ENCODE results near the gene ELANE. TPM values are rescaled to one million over a fixed set of nuclear protein-coding genes. Genes with fewer than 3 reads are reported as not detected.

The ELANE gene
- total RNA-seq, 4 donors from 2014 or later = 1.9 to 2.1 (median 2.1) TPM; not detected in 1

GRCh38 chr19:867301-867793, 15.2 kb downstream of the ELANE start:
- Histone ChIP-seq H3K27ac (no peak overlapping the region), H3K9me3 (no peaks in the 10 kb centered on the region), H3K27me3 (no peaks in the 10 kb centered on the region), H3K4me1 (peaks cover 0 to 4% of the 10 kb centered on the region in 2 donors), H3K4me3 (replicated peaks in 1 of 3) (no peak overlapping the region), H3K36me3 (peaks cover 9 to 16% of the 10 kb centered on the region in 2 donors)
- no peak for TF ChIP-seq POLR2A (IDR thresholded peaks at IDR 0.05)
- 86 to 88% methylated on average over 10 to 16 of the region's 16 CpGs for WGBS, 2 donors
- DNase-seq = no peak
- intact Hi-C loops (cut with DNase I) = no loop called here

GRCh38 chr19:867855-868457, 15.9 kb downstream of the ELANE start:
- H3K27me3 ChIP-seq = no peaks in the 10 kb centered on the region
- H3K36me3 ChIP-seq = peaks cover 10 to 16% of the 10 kb centered on the region in 2 donors
- intact Hi-C loops (cut with DNase I) = no loop called here
- H3K27ac ChIP-seq = no peak overlapping the region
- TF ChIP-seq POLR2A (IDR thresholded peaks at IDR 0.05) (no peak), CTCF (IDR thresholded peaks at IDR 0.05) (no peak)
- H3K4me3 ChIP-seq (replicated peaks in 1 of 3) = no peak overlapping the region
- H3K4me1 ChIP-seq = peaks cover 0 to 4% of the 10 kb centered on the region in 2 donors
- no peak for DNase-seq
- 94 to 95% methylated on average over 30 to 39 of the region's 39 CpGs for WGBS, 2 donors
- no peaks in the 10 kb centered on the region for H3K9me3 ChIP-seq

- Histone ChIP-seq H3K27me3 (no peaks in the 10 kb centered on the region), H3K4me3 (replicated peaks in 1 of 3) (no peak overlapping the region), H3K36me3 (peaks cover 10 to 16% of the 10 kb centered on the region in 2 donors), H3K27ac (peak overlapping the region in 1 of 3 donors; percentile 36), H3K9me3 (no peaks in the 10 kb centered on the region), H3K4me1 (peaks cover 0 to 4% of the 10 kb centered on the region in 2 donors)
- no peak for DNase-seq
- intact Hi-C loops (cut with DNase I) = no loop called here
- TF ChIP-seq POLR2A (IDR thresholded peaks at IDR 0.05) = no peak
- TF ChIP-seq CTCF (IDR thresholded peaks at IDR 0.05) = no peak
- WGBS, 2 donors = 92 to 97% methylated on average over 31 to 33 of the region's 34 CpGs
These were observed 16.5 kb downstream of the ELANE start for GRCh38 chr19:868458-869244.

- peaks cover 14 to 19% of the 10 kb centered on the region in 2 donors for H3K36me3 ChIP-seq
- TF ChIP-seq POLR2A (IDR thresholded peaks at IDR 0.05) (no peak), CTCF (IDR thresholded peaks at IDR 0.05) (no peak)
These were observed 17.4 kb downstream of the ELANE start for GRCh38 chr19:869245-870177.

GRCh38 chr19:870314-870713, 18.2 kb downstream of the ELANE start:
- intact Hi-C loops (cut with DNase I) = no loop called here
- no peaks in the 10 kb centered on the region for H3K9me3 ChIP-seq
- DNase-seq = no peak
- H3K36me3 ChIP-seq = peaks cover 15 to 27% of the 10 kb centered on the region in 2 donors
- TF ChIP-seq CTCF (IDR thresholded peaks at IDR 0.05) (no peak), POLR2A (IDR thresholded peaks at IDR 0.05) (no peak)
- WGBS, 2 donors = 92 to 93% methylated on average over 7 to 8 of the region's 8 CpGs
- no peak overlapping the region for H3K4me3 ChIP-seq (replicated peaks in 1 of 3)
- H3K27ac ChIP-seq = peak overlapping the region in 1 of 3 donors; percentile 19
- H3K27me3 ChIP-seq = no peaks in the 10 kb centered on the region
- peaks cover 0 to 4% of the 10 kb centered on the region in 2 donors for H3K4me1 ChIP-seq

More at GRCh38 chr19:869245-870177, 17.4 kb downstream of the ELANE start:
- Histone ChIP-seq H3K27me3 (no peaks in the 10 kb centered on the region), H3K27ac (peak overlapping the region in 1 of 3 donors; percentile 36), H3K4me1 (peaks cover 0 to 4% of the 10 kb centered on the region in 2 donors), H3K4me3 (replicated peaks in 1 of 3) (no peak overlapping the region), H3K9me3 (no peaks in the 10 kb centered on the region)
- WGBS, 2 donors = 78 to 86% methylated on average over 23 to 25 of the region's 29 CpGs
- DNase-seq = no peak
- intact Hi-C loops (cut with DNase I) = no loop called here

Measured in thyroid gland (tissue), 4 donors.